NCI-H526 treated with DMSO at 0.1 percent for 48 hours (cell line): ENCODE results near the gene AQP6.

Source experiments
- DNase-seq: peaks from one replicate; lab custom pipeline; 2025; lab: John Stamatoyannopoulos, UW

AQP6 gene

DNA sequence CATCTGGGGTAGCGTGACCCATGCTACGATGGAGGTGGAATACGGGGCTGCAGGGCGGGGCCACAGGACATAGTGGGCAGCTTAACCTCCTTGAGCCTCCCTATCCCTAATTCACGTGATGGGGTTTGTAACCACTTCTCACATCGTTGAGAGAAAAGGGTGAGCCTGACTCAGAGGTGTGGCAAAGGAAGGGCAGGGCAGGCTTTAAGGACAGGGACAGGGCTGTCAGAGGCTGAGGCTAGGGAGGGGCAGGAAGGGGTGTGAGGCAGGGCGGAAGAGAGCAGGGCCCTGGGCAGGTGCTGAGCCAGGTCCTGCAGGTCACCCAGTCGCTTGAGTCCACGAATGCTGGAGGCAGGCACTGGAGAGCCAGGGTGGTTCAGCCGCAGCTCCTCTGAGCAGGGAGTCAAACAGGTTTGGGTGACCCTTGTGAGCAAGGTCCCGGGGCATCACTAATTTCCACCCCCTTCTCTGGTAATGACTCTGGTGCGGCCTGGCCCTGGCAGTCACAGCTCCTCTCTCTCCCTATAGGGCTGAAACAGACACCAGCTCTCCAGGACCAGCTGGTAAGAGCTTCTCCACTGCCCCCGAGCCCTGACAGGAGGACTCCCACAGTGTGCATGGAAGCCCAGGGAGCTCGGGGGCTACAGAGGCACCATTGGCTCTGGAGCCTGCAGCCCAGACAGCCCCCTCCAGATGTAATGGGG is 29.7 kb upstream of the AQP6 start:
- no peak for DNase-seq

DNA sequence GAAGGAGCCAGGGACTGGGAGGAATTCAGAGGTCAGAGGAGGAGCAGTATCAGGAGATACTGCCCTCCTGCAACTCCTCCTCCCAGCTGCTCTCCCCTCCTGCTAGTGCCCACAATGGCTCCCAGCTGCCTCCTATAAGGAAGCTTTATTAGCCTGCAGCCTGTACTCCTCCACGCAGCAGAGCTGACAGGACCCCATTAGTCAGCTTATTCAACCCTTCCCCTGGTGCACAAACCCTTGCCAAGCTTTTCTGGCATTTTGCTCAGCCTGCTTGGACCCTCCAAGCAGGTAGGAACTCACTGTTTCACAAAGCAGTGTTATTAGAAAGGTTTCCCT is 29.2 kb upstream of the AQP6 start:
- DNase-seq = no peak

DNA sequence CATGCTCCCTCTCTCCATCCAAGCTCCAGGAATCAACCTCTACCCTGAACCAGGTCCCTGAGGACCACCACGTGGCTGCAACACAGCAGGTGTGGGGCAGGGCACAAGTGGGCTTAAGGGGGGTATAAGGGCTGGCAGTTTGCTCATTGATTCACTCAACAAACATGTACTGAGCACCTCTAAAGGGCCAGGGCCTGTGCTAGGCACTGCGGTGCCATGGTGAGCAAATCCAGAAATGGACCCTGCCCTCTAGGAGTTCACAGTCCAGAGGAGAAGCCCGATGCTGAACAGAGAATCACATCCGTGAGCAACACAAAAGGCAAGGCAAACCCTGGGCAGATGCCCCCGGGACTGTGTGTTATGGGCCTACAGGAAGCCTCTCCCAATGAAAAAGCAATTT is 28.7 kb upstream of the AQP6 start:
- DNase-seq = no peak

DNA sequence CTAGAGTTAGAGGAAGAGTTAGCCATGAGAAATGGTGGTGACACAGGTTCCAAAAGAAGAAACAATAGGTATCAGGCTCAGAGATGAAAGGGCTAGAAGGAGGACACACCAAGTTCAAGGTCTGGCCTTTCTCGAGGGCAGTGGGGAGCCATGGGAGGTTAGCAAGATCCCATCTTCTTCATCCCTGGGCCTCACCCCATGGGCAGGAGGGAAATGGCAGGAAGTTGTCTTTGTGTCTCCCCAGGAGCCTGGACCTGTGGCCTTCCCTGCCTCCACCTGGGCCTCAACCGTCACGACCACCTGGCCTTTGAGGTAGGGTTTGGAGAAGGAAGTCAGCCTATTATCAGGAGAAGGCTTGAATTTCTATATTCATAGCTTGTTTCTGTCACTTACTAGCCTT is 28.0 kb upstream of the AQP6 start:
- no peak for DNase-seq

DNA sequence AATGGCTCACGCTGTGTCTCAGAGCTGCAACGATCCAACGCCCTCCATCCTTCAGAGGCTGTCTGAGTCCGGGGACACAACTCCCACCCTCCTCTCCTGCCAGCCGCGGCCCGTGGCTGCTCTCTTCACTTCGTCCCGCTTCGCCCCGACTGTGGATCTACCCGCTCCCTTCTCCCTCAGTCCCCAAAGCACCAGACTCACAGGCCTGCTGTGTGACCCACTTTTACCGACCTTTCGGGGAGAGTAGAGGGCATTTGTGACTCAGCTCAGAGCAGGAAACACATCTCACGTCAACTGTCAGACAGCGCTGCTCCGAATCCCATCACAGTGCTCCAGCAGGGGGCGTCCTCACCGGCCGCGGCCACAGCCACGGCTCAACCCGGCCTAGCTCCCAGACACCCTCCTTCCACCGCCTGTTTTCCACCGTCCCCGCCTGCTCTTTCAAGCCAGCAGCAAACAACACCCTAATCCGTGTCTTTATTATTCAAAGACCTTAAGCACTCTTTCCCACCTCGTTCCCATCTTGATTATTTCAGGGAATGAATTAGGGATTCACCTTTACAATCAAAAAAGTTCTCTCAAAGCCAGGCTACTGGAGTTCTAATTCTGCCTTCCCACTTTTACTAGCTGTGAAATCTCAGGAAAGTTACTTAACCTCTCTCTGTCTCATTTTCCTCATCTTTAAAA is 27.2 kb upstream of the AQP6 start:
- peak; percentile 55 for DNase-seq

DNA sequence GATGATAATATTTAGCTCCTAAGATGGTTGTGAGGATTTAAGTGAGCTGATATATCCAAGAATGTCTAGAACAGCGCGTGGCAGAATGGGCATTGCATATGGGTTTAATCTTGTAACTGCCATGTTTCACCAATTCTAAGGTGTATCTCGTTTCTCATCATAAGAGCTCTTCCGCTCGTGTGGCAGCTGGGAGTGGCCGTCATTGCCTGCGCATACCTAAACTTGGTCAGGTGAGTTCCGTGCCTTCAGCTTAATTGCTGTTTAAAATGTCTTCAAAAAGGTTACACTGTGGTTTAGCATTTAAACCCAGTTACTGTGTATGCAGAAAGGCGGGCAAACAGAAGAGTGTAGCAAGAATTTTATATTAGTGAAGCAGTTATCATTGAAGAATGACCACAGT is 26.7 kb upstream of the AQP6 start:
- no peak for DNase-seq

DNA sequence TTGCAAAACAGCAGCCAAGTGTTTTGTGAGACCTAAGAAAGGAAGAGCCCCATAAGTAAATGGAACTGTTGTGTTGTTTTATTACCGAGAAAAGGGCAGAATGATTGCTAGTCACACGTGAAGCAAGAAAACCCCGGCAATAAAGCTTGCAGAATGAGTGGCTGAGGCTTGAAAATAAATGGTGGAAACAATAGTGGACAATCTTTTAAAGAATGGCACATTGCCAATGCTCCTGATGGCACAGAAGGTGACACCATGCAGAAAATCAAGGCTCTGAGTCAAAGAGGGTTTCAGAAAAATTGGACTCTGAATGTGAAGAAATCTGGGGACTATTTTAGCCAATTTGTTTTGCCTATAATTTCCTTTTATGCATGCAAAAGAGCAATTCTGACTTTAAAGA is 26.2 kb upstream of the AQP6 start:
- DNase-seq = no peak

DNA sequence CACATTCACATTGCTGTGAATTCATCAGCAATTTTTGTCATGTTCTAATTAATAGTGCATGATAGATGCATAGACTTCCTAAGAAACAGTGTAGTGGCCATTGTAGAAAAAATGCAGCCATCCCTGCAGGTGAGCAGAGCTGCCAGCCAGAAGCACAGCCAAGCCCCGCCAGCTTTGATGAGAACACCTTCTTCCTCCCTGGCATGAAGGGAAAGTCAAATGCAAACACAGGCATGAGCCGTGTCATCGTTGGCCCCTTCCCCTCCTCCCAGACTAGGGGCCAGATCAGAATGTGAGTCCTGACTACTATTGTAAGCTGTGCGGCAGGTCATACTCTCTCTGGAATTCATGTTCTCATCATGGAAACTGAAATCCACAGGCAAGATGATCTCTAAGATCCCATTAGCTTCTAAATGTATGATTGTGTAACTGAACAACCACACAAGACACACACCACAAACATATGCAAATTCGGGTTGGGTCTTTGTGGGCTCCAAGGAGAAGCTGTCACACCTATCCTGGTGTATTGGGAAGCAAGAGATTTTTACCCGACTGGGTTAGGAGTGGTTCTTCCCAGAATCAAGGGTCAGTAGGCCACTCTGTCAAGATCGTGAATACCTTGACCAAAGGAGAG is 25.0 kb upstream of the AQP6 start:
- no peak for DNase-seq

DNA sequence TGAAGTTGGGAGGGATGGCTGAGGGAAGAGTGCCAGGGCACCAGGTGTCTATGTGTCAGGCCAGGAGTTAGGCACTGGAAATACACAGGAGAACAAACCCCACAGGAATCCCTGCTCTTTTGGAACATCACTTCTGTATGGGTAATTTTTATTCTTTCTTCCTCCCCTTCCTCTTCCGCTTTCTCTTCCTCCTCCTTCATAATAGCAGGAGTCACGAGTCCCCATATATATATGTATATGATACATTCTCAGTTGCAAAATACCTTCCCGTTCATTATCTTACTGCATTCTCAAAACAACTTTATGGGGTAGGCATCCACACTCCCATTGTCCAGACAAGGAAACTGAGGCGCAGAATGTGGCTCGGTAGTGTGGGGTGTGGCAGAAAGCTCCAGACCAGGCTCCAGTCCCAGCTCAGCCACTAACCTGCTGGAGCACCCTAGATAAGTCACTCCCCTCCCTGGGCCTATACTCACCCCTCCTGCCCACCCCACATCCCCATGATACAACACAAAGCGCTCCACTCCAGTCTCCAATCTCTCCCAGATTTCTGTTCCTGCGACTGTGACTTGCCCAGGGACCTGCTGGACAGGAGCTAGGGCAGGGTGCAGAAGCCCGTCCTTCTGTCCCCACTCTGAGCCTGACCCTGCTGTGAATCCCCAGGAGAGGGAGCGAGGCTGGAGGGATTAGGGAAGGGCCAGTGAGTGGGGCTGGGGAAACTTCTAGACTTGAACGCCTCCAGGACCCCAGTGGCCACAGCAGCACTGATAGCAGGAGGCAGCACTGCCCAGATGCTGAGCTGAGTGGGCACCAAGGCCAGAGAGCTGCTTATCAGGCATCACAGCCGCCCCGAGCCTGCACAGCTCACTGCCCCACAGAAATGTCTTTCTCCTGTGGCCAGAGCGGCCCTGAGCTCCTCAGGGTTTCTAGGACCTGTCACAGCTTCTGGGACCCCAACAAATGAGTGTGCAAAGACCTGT is 23.6 kb upstream of the AQP6 start:
- DNase-seq = no peak

DNA sequence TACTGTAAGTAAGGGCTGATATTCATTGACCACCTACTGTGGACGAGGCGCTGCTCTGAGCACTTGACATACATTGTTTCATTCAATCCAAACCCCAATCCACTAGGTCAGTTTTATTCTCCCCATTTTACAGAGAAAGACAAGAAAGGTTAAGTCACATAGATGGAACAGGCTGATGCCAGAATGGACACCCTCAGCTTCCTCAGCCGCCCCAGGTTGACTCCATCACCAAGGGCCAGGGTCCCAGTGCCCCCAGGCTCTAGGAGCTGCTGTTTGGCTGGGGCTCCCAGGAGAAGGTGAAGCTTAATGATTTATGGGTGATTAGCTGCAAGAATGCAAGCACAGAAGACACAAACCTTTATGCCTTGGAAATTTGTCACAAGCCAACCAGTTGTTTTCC is 22.9 kb upstream of the AQP6 start:
- DNase-seq = no peak

DNA sequence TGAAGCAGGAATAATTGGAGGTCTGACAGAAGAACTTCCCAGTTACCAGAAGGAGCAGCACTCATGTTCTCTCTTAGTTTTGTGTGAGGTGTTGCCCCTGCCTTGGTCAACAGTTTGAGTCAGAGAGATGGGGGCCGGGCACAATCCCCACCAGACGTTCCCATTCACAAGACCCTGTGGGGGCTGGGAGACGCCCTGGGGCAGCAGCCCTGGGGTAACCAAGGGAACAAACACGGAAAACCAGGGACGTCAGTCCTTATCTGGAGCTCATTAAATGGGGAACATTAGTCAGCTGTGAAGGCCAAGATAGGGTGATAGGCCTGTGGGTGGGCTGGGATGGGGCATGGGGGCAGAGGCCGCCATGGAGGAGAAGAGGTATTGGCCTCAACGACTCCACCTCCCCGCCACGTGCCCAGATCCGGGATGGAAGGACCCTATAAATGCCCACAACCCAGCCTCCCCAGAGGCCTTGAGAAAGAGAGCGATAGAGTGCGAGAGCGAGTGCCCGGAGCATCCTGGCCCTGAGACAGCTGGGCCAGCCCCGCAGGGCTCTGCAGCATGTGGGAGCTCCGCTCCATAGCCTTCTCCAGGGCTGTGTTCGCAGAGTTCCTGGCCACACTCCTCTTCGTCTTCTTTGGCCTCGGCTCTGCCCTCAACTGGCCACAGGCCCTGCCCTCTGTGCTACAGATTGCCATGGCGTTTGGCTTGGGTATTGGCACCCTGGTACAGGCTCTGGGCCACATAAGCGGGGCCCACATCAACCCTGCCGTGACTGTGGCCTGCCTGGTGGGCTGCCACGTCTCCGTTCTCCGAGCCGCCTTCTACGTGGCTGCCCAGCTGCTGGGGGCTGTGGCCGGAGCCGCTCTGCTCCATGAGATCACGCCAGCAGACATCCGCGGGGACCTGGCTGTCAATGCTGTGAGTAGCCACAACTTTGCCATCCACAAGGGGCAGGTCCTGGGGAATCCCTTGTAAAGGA is 22.2 kb upstream of the AQP6 start, which contains the start of gene AQP2:
AQP2 (plus strand) TSS at position 465 of the 979 bp plus-strand sequence; CDS start at position 559, 94 bp downstream.
- DNase-seq = no peak

DNA sequence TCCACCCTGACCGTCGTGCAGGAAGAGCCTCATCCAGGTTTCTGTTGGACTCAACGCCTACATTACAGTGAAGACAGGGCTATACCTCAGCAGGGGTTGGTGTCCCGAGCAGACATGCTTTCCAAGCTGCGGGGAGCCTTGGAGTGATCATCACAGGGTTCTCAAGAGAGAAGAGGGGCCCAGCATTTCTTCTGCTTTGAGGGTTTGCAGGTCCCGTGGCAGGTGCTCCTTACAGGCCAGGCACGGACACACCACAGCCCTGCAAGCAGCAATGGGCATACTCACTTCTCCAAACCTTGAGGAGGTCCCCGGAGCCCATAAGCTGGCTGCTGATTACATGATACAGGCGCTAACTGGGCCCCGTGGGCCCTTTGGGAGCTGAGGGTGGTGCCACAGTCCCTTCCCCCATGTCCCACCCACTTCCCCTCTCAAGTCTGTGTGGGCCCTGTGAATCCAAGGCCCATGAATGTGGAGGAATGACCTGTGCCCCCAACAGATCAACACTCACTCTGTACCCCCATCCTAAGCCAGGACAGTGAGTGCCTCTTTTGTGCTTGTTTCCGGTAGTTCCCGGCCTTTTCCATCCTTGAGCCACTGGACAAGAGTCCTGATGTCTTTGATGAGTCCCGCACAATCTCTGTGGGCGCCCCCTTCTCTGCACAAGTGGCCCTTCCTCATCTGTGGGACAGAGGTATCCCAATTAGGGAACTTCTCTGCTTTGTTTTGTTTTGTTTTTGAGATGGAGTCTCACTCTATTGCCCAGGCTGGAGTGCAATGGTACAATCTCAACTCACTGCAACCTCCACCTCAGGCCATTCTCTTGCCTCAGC is 21.1 kb upstream of the AQP6 start:
- DNase-seq = no peak

DNA sequence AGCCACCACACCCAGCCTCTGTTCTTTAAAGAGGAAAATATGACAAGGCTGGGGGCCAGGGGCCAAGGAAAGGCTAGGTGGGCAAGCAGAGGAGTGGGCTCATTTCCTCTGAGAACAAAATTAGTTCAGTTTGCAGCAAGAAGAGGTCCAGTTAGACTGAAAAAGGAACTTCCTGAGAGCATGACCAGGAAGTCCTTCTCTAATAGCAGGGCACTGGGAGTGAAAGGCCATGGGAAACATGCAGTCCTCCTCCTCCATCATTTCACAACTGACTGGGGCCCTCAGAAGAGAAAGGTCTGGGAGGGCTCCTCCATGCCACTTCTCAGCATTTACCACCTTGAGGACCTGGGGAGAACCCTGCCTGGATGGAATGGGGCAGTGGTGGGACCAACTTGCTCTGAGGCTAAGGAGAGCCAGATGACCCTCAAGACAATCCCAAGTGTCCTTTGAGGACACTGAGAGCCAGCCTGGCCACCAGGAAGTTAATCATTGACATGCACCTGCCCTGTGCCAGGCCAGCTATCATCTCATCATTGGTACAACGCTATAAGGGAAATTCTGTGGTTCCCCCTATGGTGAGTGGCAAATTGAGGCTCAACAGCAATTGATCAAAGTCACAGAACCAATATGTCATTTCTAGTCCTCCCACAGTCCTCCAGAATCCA is 20.2 kb upstream of the AQP6 start:
- no peak for DNase-seq

DNA sequence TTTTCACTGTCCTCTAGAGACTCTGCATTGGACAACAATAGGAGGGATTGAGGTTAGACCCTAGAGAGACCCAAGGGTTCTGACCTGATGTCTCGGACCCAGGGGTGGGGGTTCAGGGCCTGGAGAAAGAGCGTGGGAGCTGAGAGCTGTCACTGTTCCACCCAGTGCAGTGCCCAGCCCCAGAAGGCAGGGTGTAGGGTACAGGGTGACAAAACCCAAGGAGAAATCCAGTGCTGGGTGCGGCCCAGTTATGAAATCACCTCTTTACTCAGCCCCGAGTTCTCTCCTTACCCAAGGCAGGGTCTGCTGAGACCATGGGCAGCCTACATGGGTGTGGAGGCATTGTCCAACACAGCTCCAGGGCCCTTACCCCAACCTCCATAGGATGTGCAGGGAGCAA is 19.6 kb upstream of the AQP6 start:
- no peak for DNase-seq

DNA sequence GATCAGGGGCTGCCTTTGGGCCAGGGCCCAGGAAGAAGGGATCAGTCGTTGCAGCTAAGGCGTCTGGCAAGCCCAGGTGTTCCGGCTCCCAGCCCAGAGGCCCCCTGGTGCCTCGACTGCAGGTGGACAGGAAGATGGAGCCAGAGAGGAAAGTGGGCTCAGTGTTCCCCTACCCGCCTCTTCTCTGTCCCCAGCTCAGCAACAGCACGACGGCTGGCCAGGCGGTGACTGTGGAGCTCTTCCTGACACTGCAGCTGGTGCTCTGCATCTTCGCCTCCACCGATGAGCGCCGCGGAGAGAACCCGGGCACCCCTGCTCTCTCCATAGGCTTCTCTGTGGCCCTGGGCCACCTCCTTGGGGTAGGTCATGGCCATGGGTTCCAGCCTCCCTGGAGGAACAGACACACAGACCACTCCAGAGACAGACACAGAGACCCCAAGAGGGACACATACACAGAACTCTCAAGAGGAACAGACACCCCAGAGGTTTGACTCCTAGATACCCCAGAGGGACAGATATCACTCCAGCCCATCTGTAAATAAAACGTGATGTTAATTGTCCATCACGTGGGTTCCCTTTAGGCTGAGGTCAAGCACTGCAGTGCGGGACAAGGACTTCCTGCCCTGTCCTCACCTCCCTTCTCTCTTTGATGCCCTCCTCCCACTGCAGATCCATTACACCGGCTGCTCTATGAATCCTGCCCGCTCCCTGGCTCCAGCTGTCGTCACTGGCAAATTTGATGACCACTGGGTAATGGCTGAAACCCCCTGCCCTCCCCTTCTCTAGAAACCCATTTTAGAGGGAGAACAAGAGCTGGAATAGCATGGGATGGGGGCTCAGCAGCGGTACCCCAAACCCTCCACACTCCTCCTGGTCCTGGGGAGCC is 18.5 kb upstream of the AQP6 start:
- DNase-seq = no peak

DNA sequence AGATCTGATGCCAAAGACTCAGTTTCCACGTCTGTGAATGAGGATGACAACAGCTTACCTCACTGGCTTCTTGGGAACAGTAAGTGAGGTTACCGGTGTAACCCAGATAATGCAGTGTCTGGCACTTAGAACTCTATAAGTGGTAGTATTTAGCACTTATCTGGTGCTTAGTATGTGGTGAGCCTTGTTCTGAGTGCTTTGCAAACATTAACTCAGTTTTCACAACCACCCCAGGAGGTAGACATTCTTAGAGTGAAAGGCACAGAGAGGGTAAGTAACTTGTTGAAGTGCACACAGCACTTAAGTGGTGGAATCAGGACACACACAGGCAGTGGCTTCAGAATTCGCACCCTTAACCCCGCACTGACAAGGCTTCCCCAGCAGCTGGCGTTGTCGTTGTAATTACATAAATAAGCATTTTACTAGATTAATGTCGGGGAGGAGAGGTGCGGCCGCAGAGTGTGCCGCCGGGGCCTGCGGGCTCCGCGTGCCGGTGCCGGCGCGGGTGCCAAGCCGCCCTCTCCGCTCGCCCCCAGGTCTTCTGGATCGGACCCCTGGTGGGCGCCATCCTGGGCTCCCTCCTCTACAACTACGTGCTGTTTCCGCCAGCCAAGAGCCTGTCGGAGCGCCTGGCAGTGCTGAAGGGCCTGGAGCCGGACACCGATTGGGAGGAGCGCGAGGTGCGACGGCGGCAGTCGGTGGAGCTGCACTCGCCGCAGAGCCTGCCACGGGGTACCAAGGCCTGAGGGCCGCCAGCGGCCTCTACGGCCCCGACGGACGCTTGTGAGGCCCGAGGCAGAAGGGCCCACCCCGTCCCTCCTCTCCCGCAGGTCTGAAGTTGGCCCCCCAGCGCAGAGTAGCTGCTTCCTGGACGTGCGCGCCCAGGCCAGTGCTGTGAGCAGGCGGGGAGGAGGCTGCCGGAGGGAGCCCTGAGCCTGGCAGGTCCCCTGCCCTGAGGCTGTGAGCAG is 17.6 kb upstream of the AQP6 start:
- no peak for DNase-seq

DNA sequence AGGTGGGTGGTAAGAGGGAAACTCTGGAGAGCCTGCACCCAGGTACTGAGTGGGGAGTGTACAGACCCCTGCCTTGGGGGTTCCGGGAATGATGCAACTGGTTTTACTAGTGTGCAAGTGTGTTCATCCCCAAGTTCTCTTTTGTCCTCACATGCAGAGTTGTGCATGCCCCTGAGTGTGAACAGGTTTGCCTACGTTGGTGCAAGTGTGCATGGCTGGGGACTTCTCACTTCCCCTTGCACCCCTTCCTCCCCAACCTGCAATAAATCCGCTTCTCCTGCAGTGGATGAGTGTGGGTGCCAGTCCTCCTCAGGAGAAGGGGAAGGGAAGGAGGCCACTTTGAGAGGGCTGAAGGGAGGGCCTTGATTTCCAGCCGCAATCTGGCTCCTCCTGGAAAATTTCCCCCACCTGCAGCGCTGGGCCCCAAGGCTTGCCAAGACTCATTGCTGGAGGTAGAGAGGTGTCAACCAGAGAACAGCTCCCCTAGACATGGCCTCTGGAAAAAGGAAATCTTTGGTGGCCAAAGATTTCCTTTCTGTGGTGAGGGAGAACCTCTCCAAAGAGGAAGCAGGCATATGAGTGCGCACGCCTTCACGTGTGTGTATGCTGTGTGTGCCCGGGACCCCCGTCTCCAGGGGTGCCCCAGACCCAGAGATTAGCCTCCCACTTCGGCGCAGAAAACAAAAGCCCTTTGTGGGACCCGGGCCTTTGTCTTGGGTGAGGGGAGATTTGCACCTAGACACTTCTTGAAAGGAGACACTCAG is 16.7 kb upstream of the AQP6 start:
- DNase-seq = no peak
